Natural killer cell (primary cell): ENCODE results near the gene PDXP. TPM values are rescaled to one million over a fixed set of nuclear protein-coding genes. Genes with fewer than 3 reads are reported as not detected.

Source experiments
- ATAC-seq, 3 donors: fragments of 150-1000 bp in 2 of 3; fragments of 200-7000 bp in 1 of 3; cut with Tn5 transposase; 1 replicate in 1 of 3; 2 replicates in 2 of 3; pipeline ENCODE4 v1.10.0; 2021; ENCODE audit warnings: mild to moderate bottlenecking in 2 of 3, moderate library complexity in 2 of 3
- DNase-seq, 2 donors: peaks; one replicate each; pipeline versions ENCODE4 v3.0.0 to v3.0.0-alpha.2; 2013 to 2021; ENCODE audit warnings: mixed read lengths in 1 of 2
- H3K27ac ChIP-seq: one replicate; pipeline ENCODE4 v1.5.1; 2013; ENCODE audit warnings: mild to moderate bottlenecking, low read length
- H3K27me3 ChIP-seq: one replicate; pipeline ENCODE4 v1.6.1; 2013; ENCODE audit warnings: low read length; ENCODE audit not compliant: control insufficient read depth, insufficient read depth
- H3K36me3 ChIP-seq: one replicate; pipeline ENCODE4 v1.6.1; 2013; ENCODE audit warnings: low read length; ENCODE audit not compliant: control insufficient read depth, insufficient read depth
- H3K4me1 ChIP-seq: one replicate; pipeline ENCODE4 v1.6.1; 2013; ENCODE audit warnings: low read length; ENCODE audit not compliant: control insufficient read depth, insufficient read depth
- H3K4me3 ChIP-seq: one replicate; pipeline ENCODE4 v1.5.1; 2013; ENCODE audit warnings: low read length
- H3K9me3 ChIP-seq: one replicate; pipeline ENCODE4 v1.6.1; 2013; ENCODE audit warnings: low read length; ENCODE audit not compliant: control insufficient read depth, insufficient read depth
- H3K27ac Mint-ChIP-seq, 2 donors: one replicate each; pipeline ENCODE4 v1.8.0; 2022; ENCODE audit warnings: mild to moderate bottlenecking in 2 of 2, mixed read lengths in 2 of 2, moderate library complexity in 1 of 2
- H3K27me3 Mint-ChIP-seq, 2 donors: one replicate each; pipeline ENCODE4 v1.8.0; 2022; ENCODE audit warnings: low read depth in 2 of 2, mixed read lengths in 2 of 2
- H3K36me3 Mint-ChIP-seq: one replicate; pipeline ENCODE4 v1.8.0; 2022; ENCODE audit warnings: mixed read lengths
- H3K4me1 Mint-ChIP-seq, 2 donors: one replicate each; pipeline ENCODE4 v1.8.0; 2022; ENCODE audit warnings: mixed read lengths in 2 of 2
- H3K4me3 Mint-ChIP-seq: one replicate; pipeline ENCODE4 v1.8.0; 2022; ENCODE audit warnings: mild to moderate bottlenecking, moderate library complexity, mixed read lengths
- H3K9me3 Mint-ChIP-seq, 2 donors: one replicate each; pipeline ENCODE4 v1.8.0; 2022; ENCODE audit warnings: mixed read lengths in 2 of 2
- WGBS: methylation state at CpG from one replicate; pipeline ENCODE4 v1.1.7; 2013; ENCODE audit warnings: missing lambda C conversion rate; ENCODE audit not compliant: insufficient coverage; 5-methylcytosine and 5-hydroxymethylcytosine counted together
- intact Hi-C: fragments of 100-400 bp; cut with micrococcal nuclease; formaldehyde crosslinking; loops from one replicate; pipeline ENCODE4 v1.14.2; 2022
- total RNA-seq, 4 donors: library from RNA; stranded (reverse); fragments of 120-200 nt in 1 of 4; gene quantifications; one replicate each; pipeline versions ENCODE4 v1.2.3 to v1.2.4, GENCODE V29; 2013 to 2022
- TF ChIP-seq, protein P1 (sequence below): fragments of 200-600 bp; IDR thresholded peaks from one replicate; pipeline ENCODE4 v1.8.0; 2022; ENCODE audit warnings: antibody characterized with exemption

The PDXP gene
- total RNA-seq, 3 donors from 2014 or later (not counting 1 experiment from before 2014, with no cell fraction given) = 8.3 to 14.2 (median 13.4) TPM

DNA sequence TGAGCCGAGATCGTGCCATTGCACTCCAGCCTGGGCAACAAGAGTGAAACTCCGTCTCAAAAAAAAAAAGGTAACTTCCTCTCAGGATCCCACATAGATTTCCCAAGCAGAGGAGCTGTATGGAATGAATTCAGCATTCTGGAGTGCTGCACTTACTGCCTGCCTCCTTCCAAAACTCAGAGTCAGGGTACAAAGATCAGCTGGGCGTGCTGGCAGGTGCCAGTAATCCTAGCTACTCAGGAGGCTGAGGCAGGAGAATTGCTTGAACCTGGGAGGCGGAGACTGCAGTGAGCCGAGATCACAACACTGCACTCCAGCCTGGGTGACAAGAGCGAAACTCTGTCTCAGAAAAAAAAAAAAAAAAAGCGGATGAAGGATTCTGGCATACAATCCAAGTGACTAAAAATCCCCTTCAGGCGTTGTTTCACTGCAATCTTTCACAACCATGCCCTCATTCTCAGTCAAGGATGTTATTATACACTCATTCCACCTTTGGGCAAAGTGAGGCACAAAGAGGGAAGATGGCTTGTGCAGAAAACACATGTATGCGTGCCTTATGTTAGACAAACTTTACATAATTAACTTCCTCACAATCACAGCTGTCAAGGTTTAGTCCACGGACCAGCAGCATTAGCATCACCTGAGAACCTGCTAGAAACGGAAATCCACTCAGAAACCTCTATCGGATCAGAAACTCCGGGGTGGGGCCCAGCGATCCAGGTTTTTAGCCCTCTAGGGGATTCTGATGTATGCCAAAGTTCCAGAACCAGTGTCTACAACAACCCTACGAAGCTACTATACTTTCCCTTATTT is 26.5 kb downstream of the PDXP start:
- no peaks in the 10 kb centered on the region for H3K9me3 Mint-ChIP-seq
- TF ChIP-seq, protein P1, sequence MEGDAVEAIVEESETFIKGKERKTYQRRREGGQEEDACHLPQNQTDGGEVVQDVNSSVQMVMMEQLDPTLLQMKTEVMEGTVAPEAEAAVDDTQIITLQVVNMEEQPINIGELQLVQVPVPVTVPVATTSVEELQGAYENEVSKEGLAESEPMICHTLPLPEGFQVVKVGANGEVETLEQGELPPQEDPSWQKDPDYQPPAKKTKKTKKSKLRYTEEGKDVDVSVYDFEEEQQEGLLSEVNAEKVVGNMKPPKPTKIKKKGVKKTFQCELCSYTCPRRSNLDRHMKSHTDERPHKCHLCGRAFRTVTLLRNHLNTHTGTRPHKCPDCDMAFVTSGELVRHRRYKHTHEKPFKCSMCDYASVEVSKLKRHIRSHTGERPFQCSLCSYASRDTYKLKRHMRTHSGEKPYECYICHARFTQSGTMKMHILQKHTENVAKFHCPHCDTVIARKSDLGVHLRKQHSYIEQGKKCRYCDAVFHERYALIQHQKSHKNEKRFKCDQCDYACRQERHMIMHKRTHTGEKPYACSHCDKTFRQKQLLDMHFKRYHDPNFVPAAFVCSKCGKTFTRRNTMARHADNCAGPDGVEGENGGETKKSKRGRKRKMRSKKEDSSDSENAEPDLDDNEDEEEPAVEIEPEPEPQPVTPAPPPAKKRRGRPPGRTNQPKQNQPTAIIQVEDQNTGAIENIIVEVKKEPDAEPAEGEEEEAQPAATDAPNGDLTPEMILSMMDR = no peak
- H3K27ac Mint-ChIP-seq = peak overlapping the region; percentile 91 to 97
- ATAC-seq (no peak), DNase-seq (no peak)
- H3K4me3 Mint-ChIP-seq = peak overlapping the region; percentile 98
- Histone ChIP-seq H3K9me3 (no peaks in the 10 kb centered on the region), H3K27me3 (no peaks in the 10 kb centered on the region), H3K4me3 (no peak overlapping the region), H3K36me3 (peaks cover 17% of the 10 kb centered on the region), H3K4me1 (peaks cover 30% of the 10 kb centered on the region), H3K27ac (no peak overlapping the region)
- peaks cover 21 to 36% of the 10 kb centered on the region in 2 donors for H3K4me1 Mint-ChIP-seq
- 86% methylated on average over 15 of the region's 16 CpGs for WGBS
- H3K27me3 Mint-ChIP-seq = no peaks in the 10 kb centered on the region
- no peaks in the 10 kb centered on the region for H3K36me3 Mint-ChIP-seq
- intact Hi-C loops = no loop called here

DNA sequence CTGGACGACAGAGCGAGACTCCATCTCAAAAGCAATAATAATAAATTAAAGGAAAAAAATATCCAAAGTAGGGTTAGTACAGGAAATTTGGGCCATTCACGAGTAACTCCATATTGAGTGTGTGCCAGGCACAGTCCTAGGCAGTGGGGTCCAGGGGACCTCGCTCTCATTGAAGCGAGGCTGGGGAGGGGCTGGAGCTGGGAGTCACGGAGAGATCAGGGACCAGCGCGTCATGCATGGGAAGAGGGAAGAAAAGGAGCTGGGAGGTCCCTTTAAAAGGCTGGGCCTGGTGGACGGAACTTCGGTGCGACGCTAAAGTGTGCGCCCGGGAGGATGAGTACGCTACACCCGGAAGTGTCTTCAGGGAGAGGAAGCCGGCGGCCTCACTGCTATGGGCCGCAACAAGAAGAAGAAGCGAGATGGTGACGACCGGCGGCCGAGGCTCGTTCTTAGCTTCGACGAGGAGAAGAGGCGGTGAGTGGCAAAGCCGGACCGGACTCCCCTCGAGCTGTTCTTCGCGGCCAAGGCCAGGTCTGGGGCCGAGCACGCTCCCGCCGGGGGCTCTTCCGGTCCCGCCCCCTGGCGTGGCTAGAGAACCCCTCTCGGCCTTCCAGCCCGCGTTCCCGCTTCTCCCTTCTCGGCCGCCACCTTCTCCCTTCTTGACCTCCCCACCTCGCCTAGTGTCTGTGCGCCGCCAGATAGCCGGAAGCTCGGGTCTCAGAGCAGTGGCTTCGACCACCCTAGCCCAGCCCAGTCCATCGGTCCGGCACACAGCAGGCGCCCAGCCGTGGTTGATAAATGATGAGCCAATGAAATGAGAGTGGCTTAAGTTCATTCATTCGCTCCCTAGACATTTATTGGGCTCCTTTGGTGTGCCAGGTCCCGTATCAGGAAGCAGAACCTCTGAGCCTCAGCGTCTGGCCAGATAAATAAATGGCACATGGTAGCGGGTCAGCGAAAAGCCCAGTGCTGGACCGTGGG is 27.8 kb downstream of the PDXP start, which contains the start of gene NOL12:
TSS of gene NOL12 (plus strand) at position 342 of the 981 bp plus-strand sequence. CDS start at position 392, 50 bp downstream.
- Mint-ChIP-seq H3K9me3 (no peaks in the 10 kb centered on the region), H3K27me3 (no peaks in the 10 kb centered on the region), H3K4me1 (peaks cover 18 to 32% of the 10 kb centered on the region in 2 donors), H3K4me3 (peak within 1 kb of the TSS; percentile 98), H3K36me3 (no peaks in the 10 kb centered on the region), H3K27ac (peak within 1 kb of the TSS; percentile 91 to 97)
- Histone ChIP-seq H3K4me1 (peaks cover 27% of the 10 kb centered on the region), H3K36me3 (peaks cover 28% of the 10 kb centered on the region), H3K27ac (peak within 1 kb of the TSS; percentile 60), H3K4me3 (peak within 1 kb of the TSS; percentile 89), H3K27me3 (no peaks in the 10 kb centered on the region), H3K9me3 (no peaks in the 10 kb centered on the region)
- intact Hi-C loops = loop anchor here (1.0 to 2.0 kb wide), 2 partner anchors 10 to 47 kb away; partner anchors contain the start of gene SH3BP1
- ATAC-seq (peak; percentile 91 to 93 (median 92)), DNase-seq (peak; percentile 78 to 90)
- TF ChIP-seq, protein P1 = no peak
- 1% methylated on average over 60 of the region's 62 CpGs for WGBS

DNA sequence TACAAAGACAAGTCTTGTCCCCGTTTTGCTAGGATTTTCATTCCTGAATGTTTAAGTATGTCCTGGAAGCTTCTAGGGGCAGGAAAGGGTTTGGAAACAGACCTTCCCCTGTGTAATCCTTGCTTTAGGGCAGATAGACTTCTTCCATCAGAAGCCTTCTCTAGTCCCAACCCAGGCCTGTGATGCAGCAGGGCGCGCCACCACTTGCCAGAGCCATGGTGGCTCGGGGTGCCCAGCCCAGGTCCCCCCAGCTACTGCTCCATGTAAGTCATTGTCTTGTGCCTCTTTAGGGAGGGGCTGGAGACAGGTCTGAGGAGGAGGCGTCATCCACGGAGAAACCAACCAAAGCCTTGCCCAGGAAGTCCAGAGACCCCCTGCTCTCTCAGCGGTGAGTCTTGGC is 31.9 kb downstream of the PDXP start:
- Mint-ChIP-seq H3K9me3 (no peaks in the 10 kb centered on the region), H3K4me1 (peaks cover 12 to 27% of the 10 kb centered on the region in 2 donors), H3K27ac (no peak overlapping the region), H3K36me3 (no peaks in the 10 kb centered on the region), H3K4me3 (no peak overlapping the region), H3K27me3 (no peaks in the 10 kb centered on the region)
- no peaks in the 10 kb centered on the region for H3K27me3 ChIP-seq
- ATAC-seq (no peak), DNase-seq (no peak)
- peaks cover 49% of the 10 kb centered on the region for H3K36me3 ChIP-seq
- intact Hi-C loops = no loop called here
- no peak overlapping the region for H3K27ac ChIP-seq
- WGBS = 93% methylated on average over 7 of the region's 7 CpGs
- no peaks in the 10 kb centered on the region for H3K9me3 ChIP-seq
- no peak overlapping the region for H3K4me3 ChIP-seq
- TF ChIP-seq, protein P1 = no peak
- H3K4me1 ChIP-seq = peaks cover 21% of the 10 kb centered on the region
